ENCODE measurements around the gene OPALIN.

Gene OPALIN

DNA sequence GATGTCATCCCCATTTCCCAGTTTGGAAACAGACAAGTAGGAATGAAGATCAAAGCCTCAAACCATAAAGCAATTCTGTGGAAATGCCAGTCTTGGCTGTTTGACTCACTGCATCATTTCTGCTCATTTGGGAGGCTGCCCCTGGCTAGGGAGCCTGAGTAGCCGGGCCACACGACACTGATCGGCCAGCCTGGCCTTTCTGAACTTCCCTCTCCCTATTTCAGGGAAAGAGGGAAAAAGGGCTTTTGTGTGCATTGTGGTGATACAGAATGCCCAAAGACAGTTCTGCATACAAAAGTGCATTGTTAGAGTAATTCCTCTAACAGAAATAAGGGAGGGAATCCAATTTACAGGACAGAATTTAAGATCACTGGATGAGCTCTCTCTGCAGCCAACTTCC lies 41.7 kb upstream of the OPALIN start:
- in situ Hi-C loops (cut with HindIII; ENCODE audit: low sequenced_read_pairs): no loop called here
- no peak for DNase-seq (ENCODE audit: low read depth)
- TF ChIP-seq CTCF (IDR thresholded peaks at IDR 0.05; ENCODE audit: low read depth, low read length, missing control alignments): no peak
- no peak overlapping the region for H3K4me3 ChIP-seq (ENCODE audit: low read depth, low read length)

DNA sequence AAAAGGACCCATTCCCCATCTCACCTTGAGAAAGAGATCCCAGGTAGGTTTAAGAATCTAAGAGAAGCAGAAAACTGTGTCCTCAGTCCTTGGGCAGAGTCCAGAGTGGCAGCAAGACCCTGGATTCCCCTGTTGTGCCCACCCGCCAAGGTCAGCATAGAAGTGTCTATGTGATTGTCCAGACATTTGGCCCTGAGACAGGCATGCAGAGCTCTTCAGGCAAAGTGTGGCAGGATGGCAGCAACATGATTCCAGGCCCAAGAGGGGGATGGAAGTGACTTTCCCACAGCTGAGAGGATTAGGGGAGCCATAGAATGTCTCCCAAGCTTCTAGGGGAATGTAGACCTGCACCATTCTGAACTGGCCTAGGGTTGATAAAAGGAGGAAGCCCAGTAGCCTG lies 39.1 kb upstream of the OPALIN start:
- no peak for TF ChIP-seq CTCF (IDR thresholded peaks at IDR 0.05; ENCODE audit: low read depth, low read length, missing control alignments)
- in situ Hi-C loops (cut with HindIII; ENCODE audit: low sequenced_read_pairs): no loop called here
- DNase-seq (ENCODE audit: low read depth): no peak
- no peak overlapping the region for H3K4me3 ChIP-seq (ENCODE audit: low read depth, low read length)

GRCh38 chr10:96395931-96396877 lies 37.4 kb upstream of the OPALIN start:
- peak; percentile 57 for DNase-seq (ENCODE audit: low read depth)
- peak; percentile 85 for TF ChIP-seq CTCF (IDR thresholded peaks at IDR 0.05; ENCODE audit: low read depth, low read length, missing control alignments)
- H3K4me3 ChIP-seq (ENCODE audit: low read depth, low read length): no peak overlapping the region
- in situ Hi-C loops (cut with HindIII; ENCODE audit: low sequenced_read_pairs): no loop called here

- H3K4me3 ChIP-seq (ENCODE audit: low read depth, low read length): no peak overlapping the region
- in situ Hi-C loops (cut with HindIII; ENCODE audit: low sequenced_read_pairs): no loop called here
- no peak for TF ChIP-seq CTCF (IDR thresholded peaks at IDR 0.05; ENCODE audit: low read depth, low read length, missing control alignments)
- DNase-seq (ENCODE audit: low read depth): no peak
Observed at GRCh38 chr10:96390460-96390864, 31.7 kb upstream of the OPALIN start.

GRCh38 chr10:96389785-96390184 lies 31.0 kb upstream of the OPALIN start:
- H3K4me3 ChIP-seq (ENCODE audit: low read depth, low read length): no peak overlapping the region
- no peak for DNase-seq (ENCODE audit: low read depth)
- in situ Hi-C loops (cut with HindIII; ENCODE audit: low sequenced_read_pairs): no loop called here
- TF ChIP-seq CTCF (IDR thresholded peaks at IDR 0.05; ENCODE audit: low read depth, low read length, missing control alignments): no peak

DNA sequence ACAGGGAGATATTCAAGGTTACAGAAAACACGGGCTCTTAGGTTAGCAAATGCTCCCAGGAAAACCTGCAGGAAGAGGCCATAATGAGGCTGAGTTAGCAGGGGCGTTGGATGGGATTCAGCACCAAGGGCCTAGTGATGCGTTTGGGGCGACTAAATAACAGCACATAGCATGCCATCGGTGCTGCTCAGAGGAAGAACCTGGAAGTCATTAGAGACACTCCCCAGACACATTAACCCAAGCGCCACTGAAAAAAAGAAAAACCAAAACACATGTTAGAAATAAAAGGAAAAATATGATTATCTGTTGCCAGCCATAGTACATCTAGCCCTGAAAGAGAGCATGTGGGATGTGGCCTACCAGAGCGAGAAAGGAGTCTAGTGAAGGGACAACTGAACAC lies 28.8 kb upstream of the OPALIN start:
- in situ Hi-C loops (cut with HindIII; ENCODE audit: low sequenced_read_pairs): no loop called here
- no peak overlapping the region for H3K4me3 ChIP-seq (ENCODE audit: low read depth, low read length)
- DNase-seq (ENCODE audit: low read depth): no peak
- TF ChIP-seq CTCF (IDR thresholded peaks at IDR 0.05; ENCODE audit: low read depth, low read length, missing control alignments): no peak

Data from astrocyte of the cerebellum (primary cell).